HepG2 (cell line): ENCODE measurements around the gene C1orf35. TPM values are rescaled to one million over a fixed set of nuclear protein-coding genes. Genes with fewer than 3 reads are reported as not detected.
A peak's percentile ranks its signal among the peaks of the same experiment; 100 is the strongest.

Source experiments
- ATAC-seq: fragments of 200-7000 bp; cut with Tn5 transposase; 3 replicates; pipeline ENCODE4 v1.9.1; 2020; ENCODE audit warnings: mild to moderate bottlenecking, moderate library complexity
- BruUV-seq: library from RNA; stranded (reverse); fragments of 400-500 nt; replicated peaks from 2 replicates; lab custom pipeline; 2021; lab: Mats Ljungman, UMichigan
- CTCF ChIA-PET: fragments of 300-600 bp; formaldehyde crosslinking; extraction: SDS; loops from one replicate; lab custom pipeline; 2021; ENCODE audit warnings: low total read pairs, inconsistent platforms, low intra/inter-chr PET ratio; lab: Yijun Ruan, JAX
- POLR2A ChIA-PET: fragments of 350-600 bp; sonication (Branson Sonifier 250); formaldehyde crosslinking; loops from one replicate; lab custom pipeline; 2020; ENCODE audit warnings: antibody characterized with exemption, inconsistent platforms; lab: Yijun Ruan, JAX
- DNase-seq: peaks from one replicate; pipeline ENCODE4 v3.0.0-alpha.2; 2015; ENCODE audit warnings: low spot score
- FAIRE-seq: peaks from 3 replicates; lab custom pipeline; 2011; peaks lifted over from hg19 to GRCh38; lab: Jason Lieb, UNC
- H2AFZ ChIP-seq: one replicate; pipeline ENCODE4 v1.6.1; 2011; ENCODE audit warnings: low read length, inconsistent platforms
- H3K27ac ChIP-seq: fragments of 300-600 bp; 3 replicates; pipeline ENCODE4 v1.8.0; 2011; ENCODE audit warnings: mixed run types, mild to moderate bottlenecking, mixed read lengths, low read length, inconsistent platforms; ENCODE audit not compliant: insufficient read depth; ENCODE audit errors: extremely low read length
- H3K27me3 ChIP-seq, 2 experiments: fragments of 200-600 bp in 1 of 2; 2 replicates in 1 of 2; 3 replicates in 1 of 2; pipeline versions ENCODE4 v1.6.0 to v1.8.0; 2011; ENCODE audit warnings: low read length in 2 of 2, mild to moderate bottlenecking in 2 of 2, moderate library complexity in 2 of 2, inconsistent platforms in 1 of 2; ENCODE audit not compliant: insufficient read depth in 2 of 2, control insufficient read depth in 1 of 2
- H3K36me3 ChIP-seq, 2 experiments: fragments of 200-600 bp in 1 of 2; replicated peaks in 1 of 2; 2 replicates in 1 of 2; 3 replicates in 1 of 2; pipeline versions ENCODE4 v1.5.1 to v1.8.0; 2011; ENCODE audit warnings: low read length in 2 of 2, inconsistent platforms in 1 of 2; ENCODE audit not compliant: insufficient read depth in 2 of 2, control insufficient read depth in 1 of 2
- H3K4me1 ChIP-seq: 2 replicates; pipeline ENCODE4 v1.5.1; 2012; ENCODE audit warnings: low read length, inconsistent platforms; ENCODE audit not compliant: insufficient read depth
- H3K4me2 ChIP-seq: 2 replicates; pipeline ENCODE4 v1.6.0; 2011; ENCODE audit warnings: low read depth, low read length, inconsistent platforms
- H3K4me3 ChIP-seq, 3 experiments: fragments of 200-600 bp in 1 of 3; sonication (generic), shearing (Covaris generic) in 1 of 3; replicated peaks in 1 of 3; 2 replicates each; pipeline ENCODE4 v1.5.1; 2011 to 2016; ENCODE audit warnings: low read length in 3 of 3, inconsistent platforms in 2 of 3, low read depth in 2 of 3, mild to moderate bottlenecking in 2 of 3, control low read depth in 1 of 3, mixed read lengths in 1 of 3; ENCODE audit not compliant: insufficient read depth in 1 of 3
- H3K79me2 ChIP-seq: one replicate; pipeline ENCODE4 v1.6.1; 2011; ENCODE audit warnings: low read length, inconsistent platforms; ENCODE audit not compliant: insufficient read depth
- H3K9ac ChIP-seq: 2 replicates; pipeline ENCODE4 v1.6.0; 2011; ENCODE audit warnings: mild to moderate bottlenecking, low read depth, low read length, inconsistent platforms; ENCODE audit not compliant: insufficient read depth
- H3K9me3 ChIP-seq: 2 replicates; pipeline ENCODE4 v1.5.1; 2012; ENCODE audit warnings: mild to moderate bottlenecking, low read length
- H4K20me1 ChIP-seq: 2 replicates; pipeline ENCODE4 v1.6.0; 2011; ENCODE audit warnings: inconsistent platforms, mild to moderate bottlenecking, low read length, moderate library complexity; ENCODE audit not compliant: insufficient read depth
- AGO2 ChIP-seq: fragments of 200-400 bp; formaldehyde crosslinking; optimal IDR thresholded peaks from 2 replicates; pipeline ENCODE3; 2017; ENCODE audit warnings: mild to moderate bottlenecking, low read depth, low read length, moderate library complexity
- ATAD3A ChIP-seq: sonication (generic); formaldehyde crosslinking; IDR thresholded peaks from 2 replicates; pipeline ENCODE4 v1.4.0; 2020; ENCODE audit warnings: missing genetic modification reagents
- CBX5 ChIP-seq: sonication (generic); formaldehyde crosslinking; IDR thresholded peaks from 2 replicates; pipeline ENCODE4 v1.4.0; 2020; ENCODE audit warnings: missing genetic modification reagents, borderline replicate concordance
- HCFC1 ChIP-seq: fragments of 150-350 bp; IDR thresholded peaks from 2 replicates; pipeline ENCODE4 v1.6.1; 2014; ENCODE audit warnings: low read depth, low read length
- JUN ChIP-seq: sonication (generic); formaldehyde crosslinking; IDR thresholded peaks from 2 replicates; pipeline ENCODE4 v1.4.0; 2020; ENCODE audit warnings: mild to moderate bottlenecking, missing genetic modification reagents
- MAFF ChIP-seq: IDR thresholded peaks from 2 replicates; pipeline ENCODE4 v1.6.1; 2011; ENCODE audit warnings: low read depth, low read length, improper control_type of control experiment
- RBM22 ChIP-seq: fragments of 200-400 bp; formaldehyde crosslinking; optimal IDR thresholded peaks from 2 replicates; pipeline ENCODE3; 2017; ENCODE audit warnings: mild to moderate bottlenecking, low read length, moderate library complexity
- RCOR2 ChIP-seq: IDR thresholded peaks from 2 replicates; pipeline ENCODE4 v1.6.1; 2016; ENCODE audit warnings: missing biosample characterization, missing genetic modification reagents
- SAFB2 ChIP-seq: sonication (generic); formaldehyde crosslinking; IDR thresholded peaks from 2 replicates; pipeline ENCODE4 v1.5.1; 2020; ENCODE audit warnings: missing genetic modification reagents, low read depth, mild to moderate bottlenecking, borderline replicate concordance
- SATB2 ChIP-seq: sonication (generic); formaldehyde crosslinking; IDR thresholded peaks from 2 replicates; pipeline ENCODE4 v1.5.0; 2020; ENCODE audit warnings: missing genetic modification reagents
- SYNCRIP ChIP-seq: fragments of 200-400 bp; formaldehyde crosslinking; IDR thresholded peaks from 2 replicates; pipeline ENCODE4 v1.6.1; 2018; ENCODE audit warnings: mild to moderate bottlenecking, low read depth, low read length; ENCODE audit not compliant: insufficient read depth
- ZFP36 ChIP-seq: fragments of 150-350 bp; IDR thresholded peaks from 2 replicates; pipeline ENCODE4 v1.6.1; 2018; ENCODE audit warnings: borderline replicate concordance, low read length, low read depth; ENCODE audit not compliant: partially characterized antibody
- ZNF350 ChIP-seq: sonication (generic); formaldehyde crosslinking; IDR thresholded peaks from 2 replicates; pipeline ENCODE4 v1.4.0; 2020; ENCODE audit warnings: mild to moderate bottlenecking, low read depth, missing genetic modification reagents, borderline replicate concordance
- ZNF652 ChIP-seq: IDR thresholded peaks from 2 replicates; pipeline ENCODE4 v1.6.1; 2016; ENCODE audit warnings: low read depth, borderline replicate concordance
- WGBS: methylation state at CpG from one replicate; pipeline ENCODE4 v1.1.6; 2017; ENCODE audit warnings: low lambda C conversion rate; 5-methylcytosine and 5-hydroxymethylcytosine counted together
- in situ Hi-C: cut with HindIII; loops from 2 replicates; pipeline ENCODE4 v1.10.0; 2017; ENCODE audit warnings: low pct_unique_long_range_greater_than_20kb; ENCODE audit not compliant: extremely low pct_ligation_motif_present
- intact Hi-C: fragments of 100-400 bp; cut with micrococcal nuclease; formaldehyde crosslinking; loops from one replicate; pipeline ENCODE4 v1.10.0; 2022; ENCODE audit not compliant: unreplicated experiment
- polyA plus RNA-seq, 8 experiments: library from polyadenylated mRNA; depleted of rRNA in 3 of 8; stranded (reverse) in 7 of 8; unstranded in 1 of 8; fragments of >200 nt; fragmentation: Illumina TruSeq in 4 of 8; extraction: Trizol in 4 of 8; gene quantifications; 2 replicates each; pipeline versions ENCODE4 v1.2.1 to v1.2.3, GENCODE V29; 2011 to 2016; ENCODE audit warnings: low read depth in 4 of 8, missing spikeins in 1 of 8, mixed read lengths in 1 of 8; ENCODE audit not compliant: insufficient read depth in 1 of 8
- total RNA-seq, 5 experiments: library from RNA; depleted of rRNA; stranded (reverse); fragments of >200 nt; fragmentation: Illumina TruSeq; extraction: Trizol; gene quantifications; 2 replicates each; pipeline ENCODE4 v1.2.3, GENCODE V29; 2016; ENCODE audit warnings: low read depth in 1 of 5
- TF ChIP-seq, protein P1 (sequence below): sonication (generic); formaldehyde crosslinking; IDR thresholded peaks from 2 replicates; pipeline ENCODE4 v1.4.0; 2020; ENCODE audit warnings: mild to moderate bottlenecking, low read depth, missing genetic modification reagents
- TF ChIP-seq, protein P2 (sequence below): sonication (generic); formaldehyde crosslinking; IDR thresholded peaks from 2 replicates; pipeline ENCODE4 v1.4.0; 2020; ENCODE audit warnings: missing genetic modification reagents, borderline replicate concordance
- TF ChIP-seq, protein P3 (sequence below): fragments of 450-650 bp; IDR thresholded peaks from 2 replicates; pipeline ENCODE4 v1.6.1; 2016

Gene C1orf35
- total and polyA plus RNA-seq, 2 of the 13 experiments (the other 11 are each of a cell fraction or from before 2014, with no cell fraction given): 8.1 to 19.3 TPM

- 93% methylated on average over 3 of the region's 13 CpGs for WGBS
- DNase-seq (no peak), FAIRE-seq (no peak), ATAC-seq (peak; percentile 2; the same call in 2 of the 3 replicates)
- Histone ChIP-seq H3K9me3 (peaks cover 26% of the 10 kb centered on the region), H3K4me2 (no peak overlapping the region), H3K4me3 (no peak overlapping the region), H3K9ac (no peak overlapping the region), H3K4me1 (peaks cover 13% of the 10 kb centered on the region), H3K27ac (no peak overlapping the region), H3K79me2 (peaks cover 70% of the 10 kb centered on the region), H4K20me1 (peaks cover 88% of the 10 kb centered on the region), H3K36me3 (peaks cover 21 to 60% of the 10 kb centered on the region in 2 experiments; a peak in 4 of 5 replicates), H3K27me3 (no peaks in the 10 kb centered on the region), H2AFZ (no peak overlapping the region)
- no TSS peak for BruUV-seq
- in situ Hi-C loops (no loop called here), intact Hi-C loops (no loop called here)
- ChIA-PET CTCF (no interaction called here), POLR2A (no interaction called here)
- TF ChIP-seq SAFB2 (no peak), ZNF350 (no peak), ZNF652 (CRISPR knock-in tag) (no peak), MAFF (peak; percentile 32; the same call in 1 of the 2 replicates), RCOR2 (no peak), SATB2 (CRISPR knock-in tag) (no peak), AGO2 (peak; percentile 64), SYNCRIP (no peak), CBX5 (CRISPR knock-in tag) (no peak), JUN (CRISPR knock-in tag) (no peak), RBM22 (peak; percentile 78), ZFP36 (no peak), ATAD3A (CRISPR knock-in tag) (no peak), HCFC1 (no peak)
- TF ChIP-seq, protein P1, sequence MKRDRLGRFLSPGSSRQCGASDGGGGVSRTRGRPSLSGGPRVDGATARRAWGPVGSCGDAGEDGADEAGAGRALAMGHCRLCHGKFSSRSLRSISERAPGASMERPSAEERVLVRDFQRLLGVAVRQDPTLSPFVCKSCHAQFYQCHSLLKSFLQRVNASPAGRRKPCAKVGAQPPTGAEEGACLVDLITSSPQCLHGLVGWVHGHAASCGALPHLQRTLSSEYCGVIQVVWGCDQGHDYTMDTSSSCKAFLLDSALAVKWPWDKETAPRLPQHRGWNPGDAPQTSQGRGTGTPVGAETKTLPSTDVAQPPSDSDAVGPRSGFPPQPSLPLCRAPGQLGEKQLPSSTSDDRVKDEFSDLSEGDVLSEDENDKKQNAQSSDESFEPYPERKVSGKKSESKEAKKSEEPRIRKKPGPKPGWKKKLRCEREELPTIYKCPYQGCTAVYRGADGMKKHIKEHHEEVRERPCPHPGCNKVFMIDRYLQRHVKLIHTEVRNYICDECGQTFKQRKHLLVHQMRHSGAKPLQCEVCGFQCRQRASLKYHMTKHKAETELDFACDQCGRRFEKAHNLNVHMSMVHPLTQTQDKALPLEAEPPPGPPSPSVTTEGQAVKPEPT (CRISPR knock-in tag): no peak
- TF ChIP-seq, protein P2, sequence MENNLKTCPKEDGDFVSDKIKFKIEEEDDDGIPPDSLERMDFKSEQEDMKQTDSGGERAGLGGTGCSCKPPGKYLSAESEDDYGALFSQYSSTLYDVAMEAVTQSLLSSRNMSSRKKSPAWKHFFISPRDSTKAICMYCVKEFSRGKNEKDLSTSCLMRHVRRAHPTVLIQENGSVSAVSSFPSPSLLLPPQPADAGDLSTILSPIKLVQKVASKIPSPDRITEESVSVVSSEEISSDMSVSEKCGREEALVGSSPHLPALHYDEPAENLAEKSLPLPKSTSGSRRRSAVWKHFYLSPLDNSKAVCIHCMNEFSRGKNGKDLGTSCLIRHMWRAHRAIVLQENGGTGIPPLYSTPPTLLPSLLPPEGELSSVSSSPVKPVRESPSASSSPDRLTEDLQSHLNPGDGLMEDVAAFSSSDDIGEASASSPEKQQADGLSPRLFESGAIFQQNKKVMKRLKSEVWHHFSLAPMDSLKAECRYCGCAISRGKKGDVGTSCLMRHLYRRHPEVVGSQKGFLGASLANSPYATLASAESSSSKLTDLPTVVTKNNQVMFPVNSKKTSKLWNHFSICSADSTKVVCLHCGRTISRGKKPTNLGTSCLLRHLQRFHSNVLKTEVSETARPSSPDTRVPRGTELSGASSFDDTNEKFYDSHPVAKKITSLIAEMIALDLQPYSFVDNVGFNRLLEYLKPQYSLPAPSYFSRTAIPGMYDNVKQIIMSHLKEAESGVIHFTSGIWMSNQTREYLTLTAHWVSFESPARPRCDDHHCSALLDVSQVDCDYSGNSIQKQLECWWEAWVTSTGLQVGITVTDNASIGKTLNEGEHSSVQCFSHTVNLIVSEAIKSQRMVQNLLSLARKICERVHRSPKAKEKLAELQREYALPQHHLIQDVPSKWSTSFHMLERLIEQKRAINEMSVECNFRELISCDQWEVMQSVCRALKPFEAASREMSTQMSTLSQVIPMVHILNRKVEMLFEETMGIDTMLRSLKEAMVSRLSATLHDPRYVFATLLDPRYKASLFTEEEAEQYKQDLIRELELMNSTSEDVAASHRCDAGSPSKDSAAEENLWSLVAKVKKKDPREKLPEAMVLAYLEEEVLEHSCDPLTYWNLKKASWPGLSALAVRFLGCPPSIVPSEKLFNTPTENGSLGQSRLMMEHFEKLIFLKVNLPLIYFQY (CRISPR knock-in tag): no peak
- TF ChIP-seq, protein P3, sequence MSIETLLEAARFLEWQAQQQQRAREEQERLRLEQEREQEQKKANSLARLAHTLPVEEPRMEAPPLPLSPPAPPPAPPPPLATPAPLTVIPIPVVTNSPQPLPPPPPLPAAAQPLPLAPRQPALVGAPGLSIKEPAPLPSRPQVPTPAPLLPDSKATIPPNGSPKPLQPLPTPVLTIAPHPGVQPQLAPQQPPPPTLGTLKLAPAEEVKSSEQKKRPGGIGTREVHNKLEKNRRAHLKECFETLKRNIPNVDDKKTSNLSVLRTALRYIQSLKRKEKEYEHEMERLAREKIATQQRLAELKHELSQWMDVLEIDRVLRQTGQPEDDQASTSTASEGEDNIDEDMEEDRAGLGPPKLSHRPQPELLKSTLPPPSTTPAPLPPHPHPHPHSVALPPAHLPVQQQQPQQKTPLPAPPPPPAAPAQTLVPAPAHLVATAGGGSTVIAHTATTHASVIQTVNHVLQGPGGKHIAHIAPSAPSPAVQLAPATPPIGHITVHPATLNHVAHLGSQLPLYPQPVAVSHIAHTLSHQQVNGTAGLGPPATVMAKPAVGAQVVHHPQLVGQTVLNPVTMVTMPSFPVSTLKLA: no peak
These were observed 6.5 kb downstream of the C1orf35 start for GRCh38 chr1:228096416-228097332.
